ENCODE measurements around the gene HOXB1. TPM values are rescaled to one million over a fixed set of nuclear protein-coding genes. Genes with fewer than 3 reads are reported as not detected.

HOXB1 gene
- total RNA-seq, 1 donor from 2014 or later = not detected

DNA sequence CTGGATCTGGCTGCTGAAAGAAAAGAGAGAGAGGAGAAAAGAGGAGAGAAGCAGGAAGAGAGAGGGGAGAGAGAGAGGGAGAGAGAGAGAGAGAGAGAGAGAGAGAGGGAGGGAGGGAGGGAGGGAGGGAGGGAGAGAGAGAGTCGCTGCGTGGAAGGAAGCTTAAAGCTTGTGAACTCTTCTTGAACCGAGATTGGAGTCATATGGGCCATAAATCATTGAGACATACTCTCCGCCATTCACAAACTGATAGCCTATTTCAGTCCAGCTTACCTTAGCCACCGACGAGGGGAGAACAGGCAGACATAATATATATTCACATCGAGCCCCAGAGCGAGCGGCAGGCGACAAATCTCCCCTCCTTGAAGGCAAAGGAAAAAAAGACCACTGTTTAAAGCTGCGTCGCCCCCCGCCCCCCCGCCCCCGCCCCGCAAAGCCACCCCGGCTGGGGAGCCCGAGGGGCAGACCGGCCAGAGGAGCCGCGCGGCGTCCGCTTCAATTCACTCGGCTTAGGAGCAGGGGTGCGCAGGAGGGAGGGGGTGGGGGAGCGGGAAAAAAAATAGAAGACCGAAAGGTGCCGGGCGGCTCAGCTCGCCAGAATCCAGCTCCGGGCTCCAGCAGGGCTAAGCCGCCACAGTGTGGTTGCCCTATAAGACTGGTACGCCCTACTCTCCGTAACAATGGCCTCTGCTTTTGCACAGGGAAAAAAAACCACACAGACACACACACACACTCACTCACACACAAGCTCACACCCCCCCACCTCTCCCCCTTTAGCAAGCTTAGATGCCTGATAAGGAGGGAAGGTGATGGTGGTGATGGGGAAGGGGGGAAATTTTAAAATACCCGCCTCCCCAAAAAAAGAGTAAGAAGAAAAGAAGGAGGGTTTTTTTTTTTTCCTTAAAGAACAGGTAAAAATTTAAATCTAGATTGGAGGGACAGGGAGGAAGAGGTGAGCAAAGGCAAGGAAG is 24.7 kb upstream of the HOXB1 start:
- intact Hi-C loops (cut with micrococcal nuclease) = no loop called here

- intact Hi-C loops (cut with micrococcal nuclease) = no loop called here
These were observed 23.8 kb upstream of the HOXB1 start for GRCh38 chr17:48554412-48555257.

DNA sequence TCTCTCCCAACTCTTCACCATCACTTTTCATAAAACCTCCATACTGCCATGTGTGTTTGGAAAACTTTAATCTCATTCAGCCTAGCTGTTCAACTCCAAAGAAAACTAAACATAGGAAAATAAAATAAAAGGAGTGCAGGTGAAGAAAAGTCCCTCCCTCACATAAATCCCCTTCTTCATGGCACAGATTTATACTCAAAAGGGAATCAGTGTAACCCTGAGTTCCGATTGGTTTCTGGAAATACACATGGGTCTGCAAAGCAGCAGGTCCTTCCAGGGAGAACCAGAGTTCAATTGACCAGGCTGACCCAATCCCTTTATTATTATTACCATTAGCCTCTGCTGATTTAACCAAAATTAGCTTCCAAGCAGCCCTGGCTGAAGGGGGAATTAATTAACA is 23.0 kb upstream of the HOXB1 start:
- intact Hi-C loops (cut with micrococcal nuclease) = no loop called here

GRCh38 chr17:48553190-48553547 is 22.4 kb upstream of the HOXB1 start:
- intact Hi-C loops (cut with micrococcal nuclease) = no loop called here

DNA sequence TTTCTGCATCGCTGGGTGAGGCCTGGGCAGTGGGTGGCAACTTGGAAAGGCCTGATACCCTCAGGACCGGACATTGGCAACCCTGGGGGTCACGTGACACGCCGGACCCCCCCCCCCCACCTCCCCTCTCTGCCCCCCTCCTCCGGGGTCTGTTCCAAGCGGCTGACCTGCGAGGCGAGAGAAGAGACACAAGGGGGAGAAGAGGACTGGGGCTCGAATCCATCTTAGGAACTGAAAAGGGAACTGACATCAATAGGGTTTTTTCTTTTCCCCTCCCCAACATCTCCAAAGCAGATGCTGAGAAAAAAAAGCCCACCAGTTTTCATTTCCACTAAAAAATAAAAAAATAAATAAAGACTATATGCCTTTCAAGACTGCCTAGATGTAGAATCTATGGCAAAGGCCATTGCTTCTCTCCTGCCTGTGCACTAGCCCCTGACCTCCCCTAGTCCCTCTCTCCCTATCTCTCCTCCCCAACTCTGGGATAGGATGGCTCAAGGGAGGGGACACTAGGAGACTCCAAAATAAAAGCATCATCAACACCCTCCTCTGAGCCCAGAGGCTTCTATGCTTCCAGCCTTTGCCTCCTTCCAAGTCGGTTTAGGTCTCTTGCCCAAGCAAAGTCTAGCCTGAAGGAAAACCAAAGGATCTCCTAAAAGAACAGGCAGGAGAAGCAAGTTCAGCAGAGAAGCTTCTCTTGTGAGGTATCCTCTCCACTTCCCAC is 21.8 kb upstream of the HOXB1 start:
- intact Hi-C loops (cut with micrococcal nuclease) = no loop called here

GRCh38 chr17:48551596-48552465 is 21.0 kb upstream of the HOXB1 start:
- intact Hi-C loops (cut with micrococcal nuclease) = no loop called here

DNA sequence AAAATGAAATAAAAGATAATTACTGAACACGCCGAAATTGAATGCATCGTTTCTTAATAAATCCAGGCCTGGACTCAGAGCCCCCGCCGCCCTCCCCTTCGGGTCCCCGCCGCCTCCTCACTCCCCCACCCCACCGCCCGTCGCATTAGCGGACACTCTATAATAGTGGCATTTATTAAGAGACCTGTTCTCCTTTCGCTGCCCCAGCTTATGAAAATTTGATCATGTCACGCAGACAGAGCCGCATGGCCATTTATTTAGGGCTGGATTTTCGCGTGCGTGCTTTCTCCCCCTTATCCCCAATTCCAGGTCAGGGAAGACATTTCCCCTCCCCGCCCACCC is 20.4 kb upstream of the HOXB1 start:
- intact Hi-C loops (cut with micrococcal nuclease) = no loop called here

DNA sequence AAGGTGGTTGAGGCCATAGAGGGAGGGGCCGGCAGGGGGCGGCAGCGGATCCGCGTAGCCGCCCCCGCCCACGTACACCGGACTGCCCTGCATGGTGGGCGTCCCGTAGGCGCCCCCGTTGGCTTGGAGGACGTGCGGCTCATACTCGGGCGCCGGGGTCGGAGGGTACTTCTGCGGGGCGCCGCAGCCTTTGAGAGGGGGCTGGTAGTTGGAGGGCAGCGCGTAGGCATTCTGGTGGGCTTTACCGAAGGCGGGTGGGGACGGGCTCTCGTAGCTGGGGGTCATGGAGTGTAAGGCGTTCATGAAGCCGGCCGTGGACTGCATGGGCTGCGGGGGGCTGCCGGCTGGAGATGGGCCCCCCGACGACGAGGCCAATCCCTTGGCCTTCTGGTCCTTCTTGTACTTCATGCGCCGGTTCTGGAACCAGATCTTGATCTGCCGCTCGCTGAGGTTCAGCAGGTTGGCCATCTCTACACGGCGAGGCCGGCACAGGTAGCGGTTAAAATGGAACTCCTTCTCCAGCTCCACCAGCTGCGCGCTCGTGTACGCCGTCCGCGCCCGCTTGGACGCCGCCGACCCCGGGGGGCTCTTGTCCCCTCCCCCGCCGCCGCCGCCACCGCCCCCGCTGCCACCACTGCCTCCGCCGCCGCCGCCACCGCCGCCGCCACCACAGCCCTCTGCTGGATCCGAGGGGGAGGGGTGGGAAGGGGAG is 19.8 kb upstream of the HOXB1 start:
- intact Hi-C loops (cut with micrococcal nuclease) = no loop called here

GRCh38 chr17:48549914-48550501 is 19.2 kb upstream of the HOXB1 start:
- intact Hi-C loops (cut with micrococcal nuclease) = no loop called here

- intact Hi-C loops (cut with micrococcal nuclease) = no loop called here
These were observed 18.4 kb upstream of the HOXB1 start for GRCh38 chr17:48549281-48549630.

DNA sequence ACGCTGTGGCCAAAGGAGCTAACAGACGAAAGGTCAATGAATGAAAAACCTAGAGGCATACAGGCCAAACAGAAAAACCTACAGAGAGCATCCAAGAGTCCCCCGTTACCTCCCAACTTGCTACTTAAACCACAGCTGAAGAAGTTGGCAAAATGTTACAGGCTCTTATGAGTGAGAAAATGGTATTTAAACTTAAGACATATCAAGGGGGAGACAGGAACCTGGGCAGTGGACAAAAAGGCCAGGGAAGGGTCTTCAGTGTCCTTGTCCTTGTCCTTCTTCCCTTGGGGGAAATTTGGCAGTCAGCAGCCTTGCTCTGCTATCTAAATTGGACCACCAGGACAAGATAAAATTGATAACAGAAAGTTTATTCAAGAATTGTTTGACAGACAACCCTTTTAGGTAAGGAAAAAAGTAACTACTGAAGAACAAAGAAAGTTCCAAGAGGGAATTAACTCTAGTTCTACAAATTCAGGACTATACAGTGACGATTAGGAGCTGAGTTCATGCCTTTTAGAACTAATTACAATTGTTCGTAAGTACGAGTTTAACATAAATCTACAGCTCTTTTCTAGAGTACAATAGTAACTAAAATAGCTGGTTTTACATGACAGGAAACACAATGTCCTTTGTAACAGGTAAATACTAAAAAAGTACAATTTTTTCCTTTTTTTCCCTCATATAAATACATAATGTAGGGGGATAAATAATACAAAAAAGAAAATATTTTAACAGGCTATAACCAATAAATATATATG is 17.9 kb upstream of the HOXB1 start:
- intact Hi-C loops (cut with micrococcal nuclease) = no loop called here

DNA sequence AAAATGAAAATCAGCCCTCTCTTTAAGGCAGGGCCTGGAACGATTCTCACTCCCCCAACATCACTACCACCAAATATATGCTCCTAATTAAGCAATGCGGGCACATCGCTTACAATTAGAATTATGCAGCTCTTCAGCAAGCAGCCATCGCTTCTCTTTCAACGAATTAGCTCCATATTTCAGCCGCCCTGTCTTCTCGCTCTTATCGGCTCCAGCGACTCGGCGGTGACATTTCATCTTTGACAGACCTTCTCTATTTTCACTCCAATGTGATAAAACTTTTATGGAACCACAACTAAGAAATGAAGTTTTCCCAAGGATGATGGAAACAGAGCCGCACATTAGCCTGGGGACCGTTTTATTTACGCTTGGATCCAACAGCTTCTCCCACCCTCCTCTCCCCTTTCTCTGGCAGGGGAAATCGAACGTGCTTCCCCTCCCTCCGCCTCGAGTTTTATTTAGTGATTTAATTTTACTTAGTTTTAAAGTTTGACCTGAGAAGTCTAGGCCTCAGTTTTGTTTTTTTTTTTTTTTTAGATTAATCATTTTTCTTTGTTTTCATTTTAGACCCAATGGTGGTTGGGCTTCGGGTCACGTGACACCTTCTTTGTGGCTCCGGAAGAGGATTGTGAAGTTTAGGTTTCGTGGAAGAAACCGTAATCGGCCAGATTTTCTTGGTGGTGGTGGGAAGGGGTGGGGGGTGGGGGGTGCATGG is 17.2 kb upstream of the HOXB1 start:
- intact Hi-C loops (cut with micrococcal nuclease) = no loop called here

GRCh38 chr17:48546924-48547807 is 16.4 kb upstream of the HOXB1 start:
- intact Hi-C loops (cut with micrococcal nuclease) = no loop called here

DNA sequence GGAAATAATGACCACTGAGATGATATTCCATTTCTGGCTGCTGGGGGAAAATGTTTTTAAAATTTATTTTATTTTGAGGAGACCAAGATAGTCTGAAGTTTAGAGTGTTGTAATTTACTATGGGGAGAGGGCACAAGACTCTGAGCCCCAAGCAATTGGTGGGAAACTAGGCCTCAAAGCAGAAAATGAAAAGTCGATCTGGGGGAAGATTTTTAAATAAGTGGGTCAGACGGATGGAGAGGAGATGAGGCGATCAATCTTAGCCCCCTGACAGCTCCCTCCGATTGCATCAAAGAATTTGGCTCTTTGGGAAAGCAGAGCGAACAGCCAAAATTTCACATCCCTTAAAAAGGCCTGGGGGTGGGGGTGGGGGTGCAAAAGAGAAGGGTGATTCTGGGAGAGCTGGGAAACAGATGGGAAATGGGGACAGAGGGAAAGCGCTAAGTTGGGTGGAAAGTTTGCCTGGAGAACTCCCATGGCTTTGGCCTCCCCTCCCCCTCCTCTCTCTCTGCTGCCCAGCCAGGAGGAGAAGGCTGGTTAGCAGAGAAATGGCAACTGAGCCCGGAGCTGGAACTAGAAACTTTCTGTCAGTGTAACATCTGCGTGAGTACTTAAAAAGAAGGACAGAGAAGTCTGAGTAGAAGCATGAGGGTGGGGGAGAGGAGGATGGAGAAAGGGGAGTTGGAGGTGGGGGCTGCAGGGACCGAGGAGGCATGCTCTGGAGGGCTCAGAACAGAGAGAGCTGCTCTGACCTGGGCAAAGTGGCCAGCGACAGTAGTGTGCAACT is 15.5 kb upstream of the HOXB1 start:
- intact Hi-C loops (cut with micrococcal nuclease) = no loop called here

DNA sequence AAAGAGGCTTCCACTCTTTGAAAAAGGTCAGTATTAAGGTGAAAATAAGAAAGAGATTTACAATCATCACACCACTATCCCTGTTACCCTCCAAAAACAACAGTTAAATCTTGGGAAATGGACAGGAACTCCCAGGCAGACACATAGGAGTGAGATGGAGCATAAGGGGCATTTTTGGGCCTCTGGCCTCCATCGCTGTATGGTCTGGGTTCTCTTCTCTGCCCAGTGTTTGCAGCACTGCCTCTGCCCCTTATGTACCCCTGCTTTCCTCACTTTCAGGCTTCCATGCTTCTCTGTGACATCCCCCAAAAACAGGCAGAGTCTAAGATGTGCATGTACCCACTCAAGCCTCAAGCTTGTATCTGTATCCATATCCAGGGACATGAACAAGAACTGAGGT is 14.7 kb upstream of the HOXB1 start:
- intact Hi-C loops (cut with micrococcal nuclease) = no loop called here

GRCh38 chr17:48545022-48545375 is 14.2 kb upstream of the HOXB1 start, which contains the start of gene HOXB2:
Gene HOXB2, minus strand, starts transcription at chr17:48545109. Its CDS starts 198 bp downstream, at chr17:48544911.
- intact Hi-C loops (cut with micrococcal nuclease) = no loop called here

Data from T-helper 2 cell treated with Interferon-gamma antibody and Interleukin-4, amounts not matched to agents 100 ng/mL and 5 ng/mL, for 36 hours (primary cell).